Stimulated activated CD8-positive, alpha-beta memory T cell treated with anti-CD3 and anti-CD28 coated beads, Interleukin-7, amount 100 ng/mL, for 1 hour (primary cell): ENCODE data around the gene VCY1B.
"Not testable (repeated sequence)": the region's sequence is repeated elsewhere in the genome, so short reads cannot be mapped to it uniquely, and the experiment has no call there.

Experiments
- DNase-seq, 2 donors: peaks; one replicate each; pipeline ENCODE4 v3.0.0-alpha.2; 2020; ENCODE audit warnings: low read depth in 2 of 2

VCY1B gene

GRCh38 chrY:14055927-14056326, at the start of gene VCY1B:
Gene VCY1B, plus strand, starts transcription at chrY:14056227. Its CDS starts 63 bp downstream, at chrY:14056290.
- not testable (repeated sequence) for DNase-seq

GRCh38 chrY:14011916-14012315, 44.1 kb upstream of the VCY1B start:
- DNase-seq: not testable (repeated sequence)

GRCh38 chrY:14030395-14030794, 25.6 kb upstream of the VCY1B start:
- DNase-seq: not testable (repeated sequence)

- DNase-seq: no peak
Measured at GRCh38 chrY:14085877-14086276, 29.9 kb downstream of the VCY1B start.
